ENCODE measurements around the gene SMIM44.
A peak's percentile ranks its signal among the peaks of the same experiment; 100 is the strongest.
"Not testable (repeated sequence)": the region's sequence is repeated elsewhere in the genome, so short reads cannot be mapped to it uniquely, and the experiment has no call there.

Gene SMIM44

DNA sequence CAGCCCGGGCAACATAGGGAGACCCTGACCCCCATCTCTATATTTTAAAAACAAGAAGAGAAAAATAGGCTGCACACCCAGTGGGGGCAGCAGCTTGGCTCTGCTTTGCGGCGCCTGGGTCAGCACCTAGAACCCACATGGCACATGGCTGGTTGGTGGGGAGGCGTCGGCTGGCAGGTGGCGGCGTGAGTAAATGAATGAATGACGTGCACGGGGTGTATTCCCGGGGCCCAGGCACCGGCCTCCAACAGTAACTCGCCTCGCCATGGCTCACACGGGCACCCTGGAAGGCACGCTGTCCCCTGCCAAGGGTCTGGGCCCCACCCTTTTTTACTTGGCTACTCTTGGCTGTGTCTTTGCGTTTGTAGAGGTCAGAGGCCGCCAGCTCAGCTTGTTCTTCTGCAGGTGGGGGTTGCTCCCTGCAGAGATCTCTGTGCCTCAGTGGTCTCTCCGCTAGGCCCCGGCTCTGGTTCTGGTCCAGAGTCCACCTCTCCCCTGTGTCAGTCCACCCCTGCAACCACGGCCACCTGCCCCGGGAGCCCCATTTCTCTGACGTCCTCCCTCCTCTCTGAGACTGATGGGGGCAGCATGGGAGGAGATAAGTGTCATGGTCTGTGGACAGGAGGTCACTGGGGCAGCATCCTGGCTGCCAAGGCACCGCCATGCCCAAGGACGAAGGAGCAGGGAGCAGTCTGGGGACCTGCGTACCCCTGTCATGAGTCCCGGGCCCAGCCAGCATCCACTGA, 28.4 kb upstream of the SMIM44 start:
- DNase-seq (ENCODE audit: low read depth), result no peak
- no peak overlapping the region for H3K4me3 ChIP-seq (ENCODE audit: low read length)
- TF ChIP-seq, protein P1, sequence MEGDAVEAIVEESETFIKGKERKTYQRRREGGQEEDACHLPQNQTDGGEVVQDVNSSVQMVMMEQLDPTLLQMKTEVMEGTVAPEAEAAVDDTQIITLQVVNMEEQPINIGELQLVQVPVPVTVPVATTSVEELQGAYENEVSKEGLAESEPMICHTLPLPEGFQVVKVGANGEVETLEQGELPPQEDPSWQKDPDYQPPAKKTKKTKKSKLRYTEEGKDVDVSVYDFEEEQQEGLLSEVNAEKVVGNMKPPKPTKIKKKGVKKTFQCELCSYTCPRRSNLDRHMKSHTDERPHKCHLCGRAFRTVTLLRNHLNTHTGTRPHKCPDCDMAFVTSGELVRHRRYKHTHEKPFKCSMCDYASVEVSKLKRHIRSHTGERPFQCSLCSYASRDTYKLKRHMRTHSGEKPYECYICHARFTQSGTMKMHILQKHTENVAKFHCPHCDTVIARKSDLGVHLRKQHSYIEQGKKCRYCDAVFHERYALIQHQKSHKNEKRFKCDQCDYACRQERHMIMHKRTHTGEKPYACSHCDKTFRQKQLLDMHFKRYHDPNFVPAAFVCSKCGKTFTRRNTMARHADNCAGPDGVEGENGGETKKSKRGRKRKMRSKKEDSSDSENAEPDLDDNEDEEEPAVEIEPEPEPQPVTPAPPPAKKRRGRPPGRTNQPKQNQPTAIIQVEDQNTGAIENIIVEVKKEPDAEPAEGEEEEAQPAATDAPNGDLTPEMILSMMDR (IDR thresholded peaks at IDR 0.05; ENCODE audit: insufficient read depth, low read depth, low read length, missing control alignments), result no peak

DNA sequence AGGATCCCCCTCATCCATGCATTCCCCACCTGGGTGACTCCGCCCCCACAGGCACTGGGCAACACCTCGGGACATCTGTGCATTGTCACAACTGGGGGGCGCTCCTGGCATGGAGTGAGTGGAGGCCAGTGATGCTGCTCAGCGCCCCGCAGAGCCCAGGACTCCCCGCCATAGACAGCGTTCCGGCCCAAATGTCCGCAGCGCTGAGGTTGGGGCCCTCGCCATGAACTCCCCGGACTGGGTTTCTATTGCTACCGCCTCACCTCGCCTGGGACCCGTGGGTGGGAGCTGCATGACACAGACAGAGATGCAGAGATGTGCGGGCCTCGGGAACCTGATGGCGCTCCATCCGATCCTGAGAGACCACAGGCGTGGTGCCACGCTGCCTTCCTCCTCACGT, 27.5 kb upstream of the SMIM44 start:
- no peak for DNase-seq (ENCODE audit: low read depth)
- TF ChIP-seq, protein P1 (IDR thresholded peaks at IDR 0.05; ENCODE audit: insufficient read depth, low read depth, low read length, missing control alignments), result no peak
- no peak overlapping the region for H3K4me3 ChIP-seq (ENCODE audit: low read length)

DNA sequence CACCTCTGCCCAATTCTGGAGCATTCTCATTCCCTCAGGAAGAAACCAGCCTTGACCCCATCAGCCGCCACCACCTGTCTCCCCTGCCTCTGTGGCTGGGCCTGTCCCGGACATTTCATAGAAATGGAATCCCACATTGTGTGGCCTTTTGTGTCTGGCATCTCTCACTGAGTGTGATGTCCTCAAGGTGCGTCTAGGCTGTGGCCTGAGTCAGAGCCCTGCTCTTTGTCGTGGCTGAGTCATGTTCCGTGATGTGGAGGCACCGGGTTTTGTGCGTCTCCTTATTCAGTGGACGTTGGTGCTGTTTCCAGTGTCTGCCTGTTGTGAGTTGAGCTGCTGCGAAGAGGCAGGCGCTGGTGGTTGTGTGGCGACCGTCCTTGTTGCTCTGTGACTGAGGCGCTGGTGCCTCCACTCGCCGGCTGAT, 26.3 kb upstream of the SMIM44 start:
- no peak overlapping the region for H3K4me3 ChIP-seq (ENCODE audit: low read length)
- TF ChIP-seq, protein P1 (IDR thresholded peaks at IDR 0.05; ENCODE audit: insufficient read depth, low read depth, low read length, missing control alignments), result no peak
- peak; percentile 95 for DNase-seq (ENCODE audit: low read depth)

DNA sequence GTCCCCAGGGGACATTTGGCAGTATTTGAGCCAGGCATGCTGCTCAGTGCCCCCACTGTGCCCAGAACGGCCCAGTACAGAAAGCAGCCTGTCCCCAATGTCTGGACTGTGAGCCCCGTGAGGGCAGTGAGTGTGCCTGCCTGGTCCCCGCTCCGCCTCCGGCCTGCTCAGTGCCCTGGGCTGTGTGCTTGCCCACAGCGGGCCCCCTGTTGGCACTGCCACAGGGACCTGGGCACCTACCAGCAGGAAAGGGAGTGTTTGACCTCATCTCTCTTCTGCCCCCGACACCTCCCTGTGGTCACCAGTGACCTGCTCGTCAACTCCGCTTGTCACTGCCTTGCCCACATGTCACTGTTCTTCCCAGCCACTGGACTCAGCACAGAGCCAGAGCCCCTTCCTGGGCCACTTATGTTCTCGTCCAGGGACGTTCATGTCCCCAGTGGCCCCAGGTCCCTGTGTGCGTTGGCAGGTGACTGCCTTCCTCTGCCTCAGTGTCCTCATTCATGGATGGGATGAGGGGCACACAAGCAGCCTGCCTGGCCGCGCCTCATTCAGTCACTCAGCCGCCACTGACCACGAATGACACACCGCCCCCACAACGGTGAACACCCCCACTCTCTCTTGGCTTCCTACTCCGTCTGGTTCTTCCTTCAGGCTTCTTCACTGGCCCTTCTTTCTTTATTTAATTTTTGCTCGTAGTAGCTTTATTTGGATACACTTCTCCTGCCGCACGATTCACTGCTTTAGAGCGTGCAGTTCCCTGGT, 25.7 kb upstream of the SMIM44 start:
- TF ChIP-seq, protein P1 (IDR thresholded peaks at IDR 0.05; ENCODE audit: insufficient read depth, low read depth, low read length, missing control alignments), result no peak
- no peak overlapping the region for H3K4me3 ChIP-seq (ENCODE audit: low read length)
- no peak for DNase-seq (ENCODE audit: low read depth)

DNA sequence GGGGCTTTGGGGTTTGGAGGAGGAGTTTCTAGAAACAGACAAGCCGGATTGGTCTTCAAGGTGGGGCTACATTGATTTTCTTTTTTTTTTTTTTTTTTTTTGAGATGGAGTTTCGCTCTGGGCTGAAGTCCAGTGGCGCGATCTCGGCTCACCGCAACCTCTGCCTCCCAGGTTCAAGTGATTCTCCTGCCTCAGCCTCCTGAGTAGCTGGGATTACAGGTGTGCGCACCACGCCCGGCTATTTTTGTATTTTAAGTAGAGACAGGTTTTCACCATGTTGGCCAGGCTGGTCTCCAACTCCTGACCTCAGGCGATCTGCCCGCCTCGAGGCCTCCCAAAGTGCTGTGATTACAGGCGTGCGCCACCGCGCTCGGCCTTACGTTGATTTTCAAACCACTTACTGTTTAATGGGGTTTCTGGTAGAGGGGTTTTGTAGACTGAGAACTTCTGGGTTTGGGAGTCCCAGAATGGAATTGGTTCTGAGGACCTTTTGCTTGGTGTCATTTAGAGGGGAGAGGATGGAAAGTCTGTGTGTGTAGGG, 24.9 kb upstream of the SMIM44 start:
- DNase-seq (ENCODE audit: low read depth); H3K4me3 ChIP-seq (ENCODE audit: low read length): not testable (repeated sequence)

DNA sequence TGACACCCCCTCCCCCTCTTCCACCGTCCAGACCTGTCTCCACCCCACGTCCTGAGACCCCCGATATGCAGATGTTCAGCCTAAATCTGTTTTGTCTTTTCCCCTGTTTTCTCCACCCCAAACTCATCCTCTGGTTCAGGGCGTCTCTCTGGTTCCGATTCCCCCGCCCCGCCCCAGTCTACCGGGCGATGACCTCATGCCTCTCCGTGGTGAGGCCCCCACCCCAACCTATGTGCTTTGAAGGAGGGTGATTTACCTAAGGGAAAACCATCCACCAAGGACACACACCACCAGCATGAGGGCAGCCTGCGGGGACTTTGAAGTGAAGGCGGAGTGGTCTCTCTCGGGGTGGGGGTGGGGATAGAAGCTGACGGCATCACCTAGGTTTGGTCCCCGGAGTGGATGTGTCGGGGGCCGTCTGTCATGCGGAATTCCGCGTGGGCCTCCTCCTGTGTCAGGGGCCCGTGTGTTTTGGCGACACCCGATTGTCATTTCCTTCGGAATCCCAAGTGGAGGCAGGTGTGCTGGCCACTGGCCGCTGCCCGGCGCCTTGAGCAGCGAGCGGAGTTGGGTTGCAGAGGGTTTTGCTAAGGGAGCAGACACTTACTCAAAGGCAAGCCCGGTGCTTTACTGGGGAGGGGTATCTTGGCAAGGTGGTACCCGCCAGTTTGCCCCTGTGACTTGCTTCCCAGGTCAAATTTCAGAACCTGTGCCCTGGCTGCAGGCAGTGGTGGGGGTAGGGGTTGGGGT, 24.3 kb upstream of the SMIM44 start:
- TF ChIP-seq, protein P1 (IDR thresholded peaks at IDR 0.05; ENCODE audit: insufficient read depth, low read depth, low read length, missing control alignments), result no peak

More for the DNA sequence above, 24.3 kb upstream of the SMIM44 start:
- H3K4me3 ChIP-seq (ENCODE audit: low read length), result peak overlapping the region; percentile 80
- peak; percentile 39 for DNase-seq (ENCODE audit: low read depth)

Data from epithelial cell of esophagus (primary cell).